Measurements from ENCODE around the gene HRH1. TPM values are rescaled to one million over a fixed set of nuclear protein-coding genes. Genes with fewer than 3 reads are reported as not detected.

Gene HRH1
- total and polyA plus RNA-seq, 8 donors = 4.5 to 6.7 (median 5.0) TPM

GRCh38 chr3:11152301-11152700 lies 2.0 kb upstream of the HRH1 start:
- no peak for ATAC-seq
- no peaks in the 10 kb centered on the region for H3K36me3 ChIP-seq
- intact Hi-C loops (cut with DNase I) = no loop called here
- H3K27me3 ChIP-seq = peaks cover 7 to 47% of the 10 kb centered on the region in 2 donors
- H3K4me1 ChIP-seq = peaks cover 6 to 24% of the 10 kb centered on the region in 2 donors
- no peak for TF ChIP-seq CTCF (IDR thresholded peaks at IDR 0.05)
- no peaks in the 10 kb centered on the region for H3K9me3 ChIP-seq
- H3K27ac ChIP-seq = no peak overlapping the region
- H3K4me3 ChIP-seq = no peak overlapping the region
- DNase-seq = no peak

- H3K36me3 ChIP-seq = no peaks in the 10 kb centered on the region
- H3K4me1 ChIP-seq = peaks cover 14 to 37% of the 10 kb centered on the region in 2 donors
- H3K27ac ChIP-seq = peak overlapping the region; percentile 42 to 63
- no peak for TF ChIP-seq CTCF (IDR thresholded peaks at IDR 0.05)
- H3K27me3 ChIP-seq = peaks cover 7 to 49% of the 10 kb centered on the region in 2 donors
- no peaks in the 10 kb centered on the region for H3K9me3 ChIP-seq
- no peak for DNase-seq
- peak; percentile 19 for ATAC-seq
- intact Hi-C loops (cut with DNase I) = no loop called here
- peak overlapping the region; percentile 43 to 48 for H3K4me3 ChIP-seq
These were observed 646 bp downstream of the HRH1 start for GRCh38 chr3:11154953-11155325.

GRCh38 chr3:11155341-11156025 lies 1.2 kb downstream of the HRH1 start:
- intact Hi-C loops (cut with DNase I) = no loop called here
- H3K4me3 ChIP-seq = peak overlapping the region; percentile 43 to 48

GRCh38 chr3:11156026-11156410 lies 1.7 kb downstream of the HRH1 start:
- TF ChIP-seq CTCF (IDR thresholded peaks at IDR 0.05) = no peak
- Histone ChIP-seq H3K4me3 (peak overlapping the region in 1 of 2 donors; percentile 48), H3K4me1 (peaks cover 18 to 42% of the 10 kb centered on the region in 2 donors), H3K9me3 (no peaks in the 10 kb centered on the region), H3K36me3 (no peaks in the 10 kb centered on the region), H3K27ac (no peak overlapping the region), H3K27me3 (peaks cover 7 to 49% of the 10 kb centered on the region in 2 donors)
- intact Hi-C loops (cut with DNase I) = no loop called here
- no peak for ATAC-seq
- no peak for DNase-seq

More at GRCh38 chr3:11155341-11156025, 1.2 kb downstream of the HRH1 start:
- peak; percentile 24 to 66 for TF ChIP-seq CTCF (IDR thresholded peaks at IDR 0.05)
- peak; percentile 87 for ATAC-seq
- no peaks in the 10 kb centered on the region for H3K36me3 ChIP-seq
- H3K4me1 ChIP-seq = peaks cover 18 to 42% of the 10 kb centered on the region in 2 donors
- H3K9me3 ChIP-seq = no peaks in the 10 kb centered on the region
- DNase-seq = peak; percentile 29 to 79 (median 59)
- H3K27ac ChIP-seq = peak overlapping the region; percentile 42 to 63
- H3K27me3 ChIP-seq = peaks cover 7 to 49% of the 10 kb centered on the region in 2 donors

- H3K27me3 ChIP-seq = peaks cover 7 to 49% of the 10 kb centered on the region in 2 donors
- intact Hi-C loops (cut with DNase I) = no loop called here
- H3K4me3 ChIP-seq = no peak overlapping the region
- ATAC-seq (no peak), DNase-seq (no peak)
- H3K4me1 ChIP-seq = peaks cover 18 to 42% of the 10 kb centered on the region in 2 donors
- H3K9me3 ChIP-seq = no peaks in the 10 kb centered on the region
- TF ChIP-seq CTCF (IDR thresholded peaks at IDR 0.05) = no peak
- H3K27ac ChIP-seq = no peak overlapping the region
- H3K36me3 ChIP-seq = no peaks in the 10 kb centered on the region
These were observed 3.1 kb downstream of the HRH1 start for GRCh38 chr3:11157421-11157820.
